ENCODE results near the gene GPC6.

DNA sequence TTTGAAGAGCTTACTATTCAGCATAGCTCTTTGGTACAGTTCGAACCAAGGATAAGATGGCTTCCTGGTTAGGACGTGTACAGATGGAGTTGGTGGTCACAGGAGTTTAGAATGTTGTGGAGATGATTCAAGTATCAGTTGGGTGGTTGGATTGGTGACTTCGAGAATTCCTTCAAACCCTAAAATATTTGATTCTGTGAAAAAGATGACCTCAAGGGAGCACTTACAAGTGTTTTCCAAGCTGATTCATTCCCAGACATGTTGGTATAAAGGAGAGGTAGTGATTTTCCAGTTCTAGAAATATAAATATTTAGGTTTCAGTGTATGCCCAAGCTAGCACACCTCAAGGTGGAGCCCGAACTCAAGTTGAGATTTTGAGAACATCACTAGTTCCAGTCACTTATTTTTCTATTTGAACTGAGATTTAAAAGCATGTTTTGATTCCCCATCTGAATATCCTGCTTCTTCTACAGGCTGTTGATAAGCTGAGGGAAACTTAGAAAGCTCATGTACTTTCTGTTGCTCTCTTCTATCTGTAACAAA is 946.8 kb downstream of the GPC6 start:
- no peak for TF ChIP-seq CTCF (IDR thresholded peaks at IDR 0.05 in 2 of 3, conservative IDR thresholded peaks at IDR 0.05 in 1 of 3; ENCODE audit: borderline replicate concordance in 1 of 3, insufficient read depth in 1 of 3, low read depth in 2 of 3, low read length in 2 of 3)
- no peak for TF ChIP-seq POLR2A (IDR thresholded peaks at IDR 0.05; ENCODE audit: borderline replicate concordance, extremely low read depth, insufficient read depth, insufficient read length)
- no peak for TF ChIP-seq CEBPB (IDR thresholded peaks at IDR 0.05; ENCODE audit: low read depth)
- TF ChIP-seq EZH2 (IDR thresholded peaks at IDR 0.05): no peak
- TF ChIP-seq SIN3A (IDR thresholded peaks at IDR 0.05; ENCODE audit: low read depth): no peak
- no peak for TF ChIP-seq ZNF274 (IDR thresholded peaks at IDR 0.05; ENCODE audit: low read depth, low read length)
- no peak for TF ChIP-seq REST (IDR thresholded peaks at IDR 0.05; ENCODE audit: low read depth)
- TF ChIP-seq, protein P1, sequence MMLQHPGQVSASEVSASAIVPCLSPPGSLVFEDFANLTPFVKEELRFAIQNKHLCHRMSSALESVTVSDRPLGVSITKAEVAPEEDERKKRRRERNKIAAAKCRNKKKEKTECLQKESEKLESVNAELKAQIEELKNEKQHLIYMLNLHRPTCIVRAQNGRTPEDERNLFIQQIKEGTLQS (IDR thresholded peaks at IDR 0.05): no peak
- TF ChIP-seq FOSL1 (IDR thresholded peaks at IDR 0.05; ENCODE audit: low read depth): no peak
